Gastrocnemius medialis (tissue), 4 donors: ENCODE data around the gene SDC1. TPM values are rescaled to one million over a fixed set of nuclear protein-coding genes. Genes with fewer than 3 reads are reported as not detected.

Experiments used
- ATAC-seq, 2 donors: fragments of 150-250 bp; one replicate each; pipeline ENCODE4 v1.9.1; 2016
- DNase-seq, 2 donors: peaks; one replicate each; pipeline ENCODE4 v3.0.0-alpha.2; 2019
- H3K27ac ChIP-seq, 4 donors: fragments of 200-600 bp; sonication (generic); 1 replicate in 1 of 4; 2 replicates in 3 of 4; pipeline ENCODE4 v1.5.1; 2016 to 2018; ENCODE audit warnings: mild to moderate bottlenecking in 2 of 4, moderate library complexity in 1 of 4
- H3K27me3 ChIP-seq, 3 donors: fragments of 200-600 bp; sonication (generic) in 2 of 3; 1 replicate in 1 of 3; 2 replicates in 2 of 3; pipeline versions ENCODE4 v1.5.1 to v1.6.0; 2016 to 2019; ENCODE audit warnings: mild to moderate bottlenecking in 1 of 3, moderate library complexity in 1 of 3
- H3K36me3 ChIP-seq, 2 donors: fragments of 200-600 bp; sonication (generic) in 1 of 2; one replicate each; pipeline ENCODE4 v1.5.1; 2017 to 2018
- H3K4me1 ChIP-seq, 2 donors: fragments of 200-600 bp; sonication (generic) in 1 of 2; one replicate each; pipeline ENCODE4 v1.5.1; 2016 to 2017; ENCODE audit warnings: mild to moderate bottlenecking in 2 of 2
- H3K4me3 ChIP-seq, 4 donors: fragments of 200-600 bp; sonication (generic) in 3 of 4; 1 replicate in 1 of 4; 2 replicates in 3 of 4; pipeline ENCODE4 v1.5.1; 2016 to 2019; ENCODE audit warnings: mild to moderate bottlenecking in 2 of 4
- H3K9me3 ChIP-seq, 3 donors: fragments of 200-600 bp; sonication (generic) in 2 of 3; 1 replicate in 1 of 3; 2 replicates in 2 of 3; pipeline ENCODE4 v1.5.1; 2016 to 2019
- CTCF ChIP-seq, 5 experiments: fragments of 450-650 bp in 3 of 5; fragments of 200-600 bp in 2 of 5; sonication (generic) in 2 of 5; IDR thresholded peaks in 4 of 5; conservative IDR thresholded peaks in 1 of 5; 1 replicate in 4 of 5; 2 replicates in 1 of 5; pipeline ENCODE4 v1.5.1; 2016 to 2019; ENCODE audit warnings: antibody characterized with exemption in 5 of 5, mild to moderate bottlenecking in 3 of 5, moderate library complexity in 3 of 5
- POLR2A ChIP-seq, 2 donors: fragments of 450-650 bp; IDR thresholded peaks; one replicate each; pipeline ENCODE4 v1.6.1; 2017; ENCODE audit warnings: antibody characterized with exemption in 2 of 2, mild to moderate bottlenecking in 2 of 2, moderate library complexity in 2 of 2
- in situ Hi-C, 4 donors: fragments of 200-750 bp; cut with MboI; loops; one replicate each; pipeline versions ENCODE4 v1.15.0 to v1.8.0; 2017; ENCODE audit warnings: low sequenced_read_pairs in 4 of 4
- intact Hi-C: fragments of 100-400 bp; cut with DNase I; formaldehyde crosslinking; loops from one replicate; pipeline ENCODE4 v1.15.1; 2023; ENCODE audit warnings: low total_unique reads
- total RNA-seq, 4 donors: library from RNA; depleted of rRNA; stranded (reverse); fragments of >200 nt; gene quantifications; one replicate each; pipeline versions ENCODE4 v1.1.0 to v1.2.3, GENCODE V29; 2016

SDC1 gene
- total RNA-seq, 4 donors from 2014 or later, result 0.41 to 1.2 (median 1.2) TPM; not detected in 1

GRCh38 chr2:20190876-20191713, 33.8 kb downstream of the SDC1 start:
- Histone ChIP-seq H3K36me3 (no peaks in the 10 kb centered on the region), H3K4me3 (no peak overlapping the region), H3K27ac (no peak overlapping the region), H3K27me3 (no peaks in the 10 kb centered on the region), H3K4me1 (no peaks in the 10 kb centered on the region), H3K9me3 (no peaks in the 10 kb centered on the region)
- intact Hi-C loops (no loop called here), in situ Hi-C loops (no loop called here)
- DNase-seq (no peak), ATAC-seq (no peak)
- no peak for TF ChIP-seq POLR2A (IDR thresholded peaks at IDR 0.05)
- TF ChIP-seq CTCF (IDR thresholded peaks at IDR 0.05 in 4 of 5, conservative IDR thresholded peaks at IDR 0.05 in 1 of 5), result no peak

- intact Hi-C loops (no loop called here), in situ Hi-C loops (no loop called here)
- no peaks in the 10 kb centered on the region for H3K27me3 ChIP-seq
- no peak overlapping the region for H3K4me3 ChIP-seq
- H3K9me3 ChIP-seq, result no peaks in the 10 kb centered on the region
- no peaks in the 10 kb centered on the region for H3K36me3 ChIP-seq
- no peak overlapping the region for H3K27ac ChIP-seq
- ATAC-seq (no peak), DNase-seq (no peak)
- TF ChIP-seq CTCF (IDR thresholded peaks at IDR 0.05 in 4 of 5, conservative IDR thresholded peaks at IDR 0.05 in 1 of 5), result no peak
- TF ChIP-seq POLR2A (IDR thresholded peaks at IDR 0.05), result no peak
- H3K4me1 ChIP-seq, result no peaks in the 10 kb centered on the region
Measured at GRCh38 chr2:20190170-20190569, 34.8 kb downstream of the SDC1 start.

GRCh38 chr2:20189299-20189931, 35.5 kb downstream of the SDC1 start:
- Histone ChIP-seq H3K9me3 (no peaks in the 10 kb centered on the region), H3K4me3 (no peak overlapping the region), H3K27ac (no peak overlapping the region), H3K27me3 (no peaks in the 10 kb centered on the region), H3K36me3 (no peaks in the 10 kb centered on the region), H3K4me1 (no peaks in the 10 kb centered on the region)
- in situ Hi-C loops, result no loop called here
- TF ChIP-seq CTCF (IDR thresholded peaks at IDR 0.05 in 4 of 5, conservative IDR thresholded peaks at IDR 0.05 in 1 of 5) (no peak), POLR2A (IDR thresholded peaks at IDR 0.05) (no peak)
- intact Hi-C loops, result no loop called here
- ATAC-seq (no peak), DNase-seq (no peak)

GRCh38 chr2:20188851-20189250, 36.1 kb downstream of the SDC1 start:
- no peak for TF ChIP-seq CTCF (IDR thresholded peaks at IDR 0.05 in 4 of 5, conservative IDR thresholded peaks at IDR 0.05 in 1 of 5)
- TF ChIP-seq POLR2A (IDR thresholded peaks at IDR 0.05), result no peak

More at GRCh38 chr2:20188851-20189250, 36.1 kb downstream of the SDC1 start:
- in situ Hi-C loops (no loop called here), intact Hi-C loops (no loop called here)
- Histone ChIP-seq H3K4me3 (no peak overlapping the region), H3K4me1 (no peaks in the 10 kb centered on the region), H3K9me3 (no peaks in the 10 kb centered on the region), H3K27ac (no peak overlapping the region), H3K36me3 (no peaks in the 10 kb centered on the region), H3K27me3 (no peaks in the 10 kb centered on the region)
- no peak for ATAC-seq
- DNase-seq, result no peak
